HepG2 (cell line): ENCODE measurements around the gene TTLL4. TPM values are rescaled to one million over a fixed set of nuclear protein-coding genes. Genes with fewer than 3 reads are reported as not detected.

ENCODE experiments used
- CHD2 ChIP-seq: IDR thresholded peaks from 2 replicates; pipeline ENCODE4 v1.6.1; 2011; ENCODE audit warnings: low read depth, low read length, improper control_type of control experiment
- ISX ChIP-seq: sonication (generic); formaldehyde crosslinking; conservative IDR thresholded peaks from 2 replicates; pipeline ENCODE4 v1.5.0; 2020; ENCODE audit warnings: missing genetic modification reagents
- MBNL3 ChIP-seq: fragments of 250-450 bp; sonication (Bioruptor Pico); conservative IDR thresholded peaks from 2 replicates; pipeline ENCODE4 v1.8.0; 2022; ENCODE audit warnings: mild to moderate bottlenecking, inconsistent platforms
- NFKB2 ChIP-seq: sonication (generic); formaldehyde crosslinking; IDR thresholded peaks from 2 replicates; pipeline ENCODE4 v1.4.0; 2020; ENCODE audit warnings: missing genetic modification reagents, borderline replicate concordance
- RERE ChIP-seq: IDR thresholded peaks from 2 replicates; pipeline ENCODE4 v1.6.1; 2016; ENCODE audit warnings: low read depth, missing genetic modification reagents, missing compliant biosample characterization
- SATB2 ChIP-seq: sonication (generic); formaldehyde crosslinking; IDR thresholded peaks from 2 replicates; pipeline ENCODE4 v1.5.0; 2020; ENCODE audit warnings: missing genetic modification reagents
- SYNCRIP ChIP-seq: fragments of 200-400 bp; formaldehyde crosslinking; IDR thresholded peaks from 2 replicates; pipeline ENCODE4 v1.6.1; 2018; ENCODE audit warnings: mild to moderate bottlenecking, low read depth, low read length; ENCODE audit not compliant: insufficient read depth
- ZBTB7A ChIP-seq: sonication (generic); formaldehyde crosslinking; IDR thresholded peaks from 2 replicates; pipeline ENCODE4 v1.8.0; 2022; ENCODE audit warnings: mild to moderate bottlenecking, missing genetic modification reagents
- ZNF574 ChIP-seq: sonication (generic); formaldehyde crosslinking; IDR thresholded peaks from 2 replicates; pipeline ENCODE4 v1.4.0; 2020; ENCODE audit warnings: missing genetic modification reagents
- polyA plus RNA-seq, 8 experiments: library from polyadenylated mRNA; depleted of rRNA in 3 of 8; stranded (reverse) in 7 of 8; unstranded in 1 of 8; fragments of >200 nt; fragmentation: Illumina TruSeq in 4 of 8; extraction: Trizol in 4 of 8; gene quantifications; 2 replicates each; pipeline versions ENCODE4 v1.2.1 to v1.2.3, GENCODE V29; 2011 to 2016; ENCODE audit warnings: low read depth in 4 of 8, missing spikeins in 1 of 8, mixed read lengths in 1 of 8; ENCODE audit not compliant: insufficient read depth in 1 of 8
- total RNA-seq, 5 experiments: library from RNA; depleted of rRNA; stranded (reverse); fragments of >200 nt; fragmentation: Illumina TruSeq; extraction: Trizol; gene quantifications; 2 replicates each; pipeline ENCODE4 v1.2.3, GENCODE V29; 2016; ENCODE audit warnings: low read depth in 1 of 5
- TF ChIP-seq, protein P1 (sequence below), 2 experiments: fragments of 450-650 bp in 1 of 2; sonication (generic) in 1 of 2; formaldehyde crosslinking; IDR thresholded peaks; 2 replicates each; pipeline versions ENCODE4 v1.5.0 to v1.8.0; 2020 to 2022; ENCODE audit warnings: mild to moderate bottlenecking in 1 of 2, missing genetic modification reagents in 1 of 2
- TF ChIP-seq, protein P2 (sequence below): sonication (generic); formaldehyde crosslinking; IDR thresholded peaks from 2 replicates; pipeline ENCODE4 v1.9.0; 2021; ENCODE audit warnings: mild to moderate bottlenecking, missing genetic modification reagents

The TTLL4 gene
- total and polyA plus RNA-seq, 2 of the 13 experiments (the other 11 are each of a cell fraction or from before 2014, with no cell fraction given), result 77.5 to 84.6 TPM

- TF ChIP-seq CHD2 (no peak), MBNL3 (CRISPR knock-in tag) (no peak), RERE (CRISPR knock-in tag) (0 out of 2 replicates have a peak, but pooled peaks have one; percentile 38), ZBTB7A (CRISPR knock-in tag) (peak; percentile 83), ISX (CRISPR knock-in tag) (peak; percentile 43; the same call in 1 of the 2 replicates), SYNCRIP (no peak), NFKB2 (CRISPR knock-in tag) (peak; percentile 92; the same call in 1 of the 2 replicates), SATB2 (CRISPR knock-in tag) (peak; percentile 76), ZNF574 (CRISPR knock-in tag) (peak; percentile 90)
- TF ChIP-seq, protein P1, sequence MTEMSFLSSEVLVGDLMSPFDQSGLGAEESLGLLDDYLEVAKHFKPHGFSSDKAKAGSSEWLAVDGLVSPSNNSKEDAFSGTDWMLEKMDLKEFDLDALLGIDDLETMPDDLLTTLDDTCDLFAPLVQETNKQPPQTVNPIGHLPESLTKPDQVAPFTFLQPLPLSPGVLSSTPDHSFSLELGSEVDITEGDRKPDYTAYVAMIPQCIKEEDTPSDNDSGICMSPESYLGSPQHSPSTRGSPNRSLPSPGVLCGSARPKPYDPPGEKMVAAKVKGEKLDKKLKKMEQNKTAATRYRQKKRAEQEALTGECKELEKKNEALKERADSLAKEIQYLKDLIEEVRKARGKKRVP (CRISPR knock-in tag; IDR thresholded peaks at IDR 0.05), result no peak; a peak in 2 of 4 replicates
- TF ChIP-seq, protein P2, sequence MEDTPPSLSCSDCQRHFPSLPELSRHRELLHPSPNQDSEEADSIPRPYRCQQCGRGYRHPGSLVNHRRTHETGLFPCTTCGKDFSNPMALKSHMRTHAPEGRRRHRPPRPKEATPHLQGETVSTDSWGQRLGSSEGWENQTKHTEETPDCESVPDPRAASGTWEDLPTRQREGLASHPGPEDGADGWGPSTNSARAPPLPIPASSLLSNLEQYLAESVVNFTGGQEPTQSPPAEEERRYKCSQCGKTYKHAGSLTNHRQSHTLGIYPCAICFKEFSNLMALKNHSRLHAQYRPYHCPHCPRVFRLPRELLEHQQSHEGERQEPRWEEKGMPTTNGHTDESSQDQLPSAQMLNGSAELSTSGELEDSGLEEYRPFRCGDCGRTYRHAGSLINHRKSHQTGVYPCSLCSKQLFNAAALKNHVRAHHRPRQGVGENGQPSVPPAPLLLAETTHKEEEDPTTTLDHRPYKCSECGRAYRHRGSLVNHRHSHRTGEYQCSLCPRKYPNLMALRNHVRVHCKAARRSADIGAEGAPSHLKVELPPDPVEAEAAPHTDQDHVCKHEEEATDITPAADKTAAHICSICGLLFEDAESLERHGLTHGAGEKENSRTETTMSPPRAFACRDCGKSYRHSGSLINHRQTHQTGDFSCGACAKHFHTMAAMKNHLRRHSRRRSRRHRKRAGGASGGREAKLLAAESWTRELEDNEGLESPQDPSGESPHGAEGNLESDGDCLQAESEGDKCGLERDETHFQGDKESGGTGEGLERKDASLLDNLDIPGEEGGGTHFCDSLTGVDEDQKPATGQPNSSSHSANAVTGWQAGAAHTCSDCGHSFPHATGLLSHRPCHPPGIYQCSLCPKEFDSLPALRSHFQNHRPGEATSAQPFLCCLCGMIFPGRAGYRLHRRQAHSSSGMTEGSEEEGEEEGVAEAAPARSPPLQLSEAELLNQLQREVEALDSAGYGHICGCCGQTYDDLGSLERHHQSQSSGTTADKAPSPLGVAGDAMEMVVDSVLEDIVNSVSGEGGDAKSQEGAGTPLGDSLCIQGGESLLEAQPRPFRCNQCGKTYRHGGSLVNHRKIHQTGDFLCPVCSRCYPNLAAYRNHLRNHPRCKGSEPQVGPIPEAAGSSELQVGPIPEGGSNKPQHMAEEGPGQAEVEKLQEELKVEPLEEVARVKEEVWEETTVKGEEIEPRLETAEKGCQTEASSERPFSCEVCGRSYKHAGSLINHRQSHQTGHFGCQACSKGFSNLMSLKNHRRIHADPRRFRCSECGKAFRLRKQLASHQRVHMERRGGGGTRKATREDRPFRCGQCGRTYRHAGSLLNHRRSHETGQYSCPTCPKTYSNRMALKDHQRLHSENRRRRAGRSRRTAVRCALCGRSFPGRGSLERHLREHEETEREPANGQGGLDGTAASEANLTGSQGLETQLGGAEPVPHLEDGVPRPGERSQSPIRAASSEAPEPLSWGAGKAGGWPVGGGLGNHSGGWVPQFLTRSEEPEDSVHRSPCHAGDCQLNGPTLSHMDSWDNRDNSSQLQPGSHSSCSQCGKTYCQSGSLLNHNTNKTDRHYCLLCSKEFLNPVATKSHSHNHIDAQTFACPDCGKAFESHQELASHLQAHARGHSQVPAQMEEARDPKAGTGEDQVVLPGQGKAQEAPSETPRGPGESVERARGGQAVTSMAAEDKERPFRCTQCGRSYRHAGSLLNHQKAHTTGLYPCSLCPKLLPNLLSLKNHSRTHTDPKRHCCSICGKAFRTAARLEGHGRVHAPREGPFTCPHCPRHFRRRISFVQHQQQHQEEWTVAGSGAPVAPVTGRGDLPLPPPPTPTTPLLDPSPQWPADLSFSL (CRISPR knock-in tag), result peak; percentile 76; the same call in 1 of the 2 replicates
Measured at GRCh38 chr2:218781691-218782527, 71.3 kb downstream of the TTLL4 start, which contains the start of gene CYP27A1 (continued).
